Keratinocyte (primary cell): ENCODE measurements around the gene SYNM. TPM values are rescaled to one million over a fixed set of nuclear protein-coding genes. Genes with fewer than 3 reads are reported as not detected.

Experiments
- DNase-seq: peaks from one replicate; pipeline ENCODE4 v3.0.0-alpha.2; 2011; ENCODE audit warnings: low read depth, missing footprints, low spot score
- FAIRE-seq: peaks from 2 replicates; lab custom pipeline; 2011; peaks lifted over from hg19 to GRCh38; lab: Jason Lieb, UNC
- H2AFZ ChIP-seq: 2 replicates; pipeline ENCODE4 v1.6.0; 2012; ENCODE audit warnings: low read length, control low read depth, inconsistent platforms; ENCODE audit not compliant: control insufficient read depth
- H3K27ac ChIP-seq: 2 replicates; pipeline ENCODE4 v1.5.1; 2011; ENCODE audit warnings: low read length; ENCODE audit not compliant: control insufficient read depth, insufficient read depth
- H3K27me3 ChIP-seq: 3 replicates; pipeline ENCODE4 v1.6.0; 2011; ENCODE audit warnings: low read length; ENCODE audit not compliant: control insufficient read depth, insufficient read depth; ENCODE audit errors: extremely low read depth
- H3K36me3 ChIP-seq, 2 experiments: 2 replicates in 1 of 2; 3 replicates in 1 of 2; pipeline ENCODE4 v1.5.1; 2011; ENCODE audit warnings: low read length in 2 of 2, mild to moderate bottlenecking in 1 of 2; ENCODE audit not compliant: control insufficient read depth in 2 of 2, insufficient read depth in 2 of 2; ENCODE audit errors: extremely low read depth in 1 of 2
- H3K4me1 ChIP-seq: 3 replicates; pipeline ENCODE4 v1.5.1; 2011; ENCODE audit warnings: low read length; ENCODE audit not compliant: control insufficient read depth, insufficient read depth; ENCODE audit errors: extremely low read depth
- H3K4me2 ChIP-seq: 3 replicates; pipeline ENCODE4 v1.6.0; 2011; ENCODE audit warnings: low read depth, low read length; ENCODE audit not compliant: control insufficient read depth, insufficient read depth; ENCODE audit errors: extremely low read depth
- H3K4me3 ChIP-seq, 3 experiments: fragments of 200-600 bp in 1 of 3; sonication (generic) in 1 of 3; 2 replicates in 2 of 3; 3 replicates in 1 of 3; pipeline ENCODE4 v1.5.1; 2011 to 2016; ENCODE audit warnings: low read length in 3 of 3, mild to moderate bottlenecking in 3 of 3, control low read depth in 2 of 3, inconsistent platforms in 1 of 3, low read depth in 1 of 3, mixed read lengths in 1 of 3, mixed run types in 1 of 3, moderate library complexity in 1 of 3; ENCODE audit not compliant: control insufficient read depth in 2 of 3, insufficient read depth in 2 of 3; ENCODE audit errors: extremely low read depth in 1 of 3
- H3K79me2 ChIP-seq: 2 replicates; pipeline ENCODE4 v1.6.0; 2012; ENCODE audit warnings: low read length; ENCODE audit not compliant: control insufficient read depth, insufficient read depth
- H3K9ac ChIP-seq: 3 replicates; pipeline ENCODE4 v1.6.0; 2011; ENCODE audit warnings: low read length; ENCODE audit not compliant: control insufficient read depth, insufficient read depth; ENCODE audit errors: extremely low read depth
- H3K9me1 ChIP-seq: 3 replicates; pipeline ENCODE4 v1.6.0; 2011; ENCODE audit warnings: low read length; ENCODE audit not compliant: control insufficient read depth, insufficient read depth; ENCODE audit errors: extremely low read depth
- H3K9me3 ChIP-seq: 2 replicates; pipeline ENCODE4 v1.5.1; 2012; ENCODE audit warnings: low read depth, low read length; ENCODE audit not compliant: control insufficient read depth
- H4K20me1 ChIP-seq: 3 replicates; pipeline ENCODE4 v1.6.0; 2011; ENCODE audit warnings: low read length; ENCODE audit not compliant: control insufficient read depth, insufficient read depth; ENCODE audit errors: extremely low read depth
- EZH2 ChIP-seq: IDR thresholded peaks from one replicate; pipeline ENCODE4 v1.6.1; 2012; ENCODE audit warnings: inconsistent platforms, mild to moderate bottlenecking, low read length, moderate library complexity
- dilution Hi-C: fragments of 300-500 bp; cut with MboI; formaldehyde crosslinking; loops from one replicate; pipeline ENCODE4 v1.7.0; 2020; ENCODE audit warnings: low sequenced_read_pairs; ENCODE audit not compliant: extremely low pct_ligation_motif_present
- polyA plus RNA-seq, 5 experiments: library from polyadenylated mRNA; depleted of rRNA in 3 of 5; stranded (reverse) in 3 of 5; stranded (forward) in 1 of 5; unstranded in 1 of 5; fragments of >200 nt; gene quantifications; 1 replicate in 1 of 5; 2 replicates in 3 of 5; 3 replicates in 1 of 5; pipeline versions ENCODE4 v1.2.1 to v1.2.3, GENCODE V29; 2011 to 2012; ENCODE audit warnings: missing spikeins in 2 of 5, low read depth in 1 of 5, low replicate concordance in 1 of 5
- TF ChIP-seq, protein P1 (sequence below), 3 experiments: IDR thresholded peaks in 1 of 3; conservative IDR thresholded peaks in 1 of 3; optimal IDR thresholded peaks in 1 of 3; 2 replicates in 2 of 3; 3 replicates in 1 of 3; pipeline versions ENCODE3 to v1.5.1; 2011; ENCODE audit warnings: low read length in 3 of 3, mild to moderate bottlenecking in 3 of 3, moderate library complexity in 2 of 3, control low read depth in 1 of 3, inconsistent platforms in 1 of 3; ENCODE audit not compliant: insufficient read depth in 2 of 3; ENCODE audit errors: extremely low read depth in 1 of 3

Gene SYNM
- polyA plus RNA-seq, 1 donor (not counting 4 experiments of a cell fraction or from before 2014, with no cell fraction given), result 0.09 TPM

DNA sequence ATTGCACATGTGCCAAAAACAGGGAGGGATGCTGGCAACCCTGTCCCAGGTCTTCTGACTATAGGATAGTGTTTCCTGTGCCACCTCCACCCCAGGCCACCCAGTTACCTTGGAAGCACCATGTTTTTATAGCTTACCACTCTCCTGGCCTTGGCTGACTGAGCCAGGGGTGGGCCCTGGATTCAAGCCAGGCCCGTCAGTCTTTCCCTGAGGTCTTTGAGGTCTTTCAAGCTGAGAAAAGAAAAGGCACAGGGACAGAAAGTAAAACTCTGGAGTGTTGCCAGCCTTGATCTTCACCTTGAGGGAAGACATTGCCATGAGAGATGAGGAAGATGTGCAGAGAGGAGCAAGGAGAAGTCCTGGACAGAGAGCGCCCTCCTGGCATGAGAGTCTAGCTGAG lies 46.3 kb downstream of the SYNM start:
- no peaks in the 10 kb centered on the region for H3K9me1 ChIP-seq
- dilution Hi-C loops, result no loop called here
- no peaks in the 10 kb centered on the region for H3K4me1 ChIP-seq
- H3K36me3 ChIP-seq, result peaks cover 3 to 5% of the 10 kb centered on the region in 2 experiments
- no peak overlapping the region for H3K9ac ChIP-seq
- no peak overlapping the region for H2AFZ ChIP-seq
- no peaks in the 10 kb centered on the region for H3K9me3 ChIP-seq
- no peak for DNase-seq
- H3K4me3 ChIP-seq, result no peak overlapping the region
- H4K20me1 ChIP-seq, result no peaks in the 10 kb centered on the region
- H3K4me2 ChIP-seq, result no peak overlapping the region
- no peaks in the 10 kb centered on the region for H3K27me3 ChIP-seq
- no peak overlapping the region for H3K27ac ChIP-seq
- FAIRE-seq, result no peak
- no peaks in the 10 kb centered on the region for H3K79me2 ChIP-seq
- TF ChIP-seq, protein P1, sequence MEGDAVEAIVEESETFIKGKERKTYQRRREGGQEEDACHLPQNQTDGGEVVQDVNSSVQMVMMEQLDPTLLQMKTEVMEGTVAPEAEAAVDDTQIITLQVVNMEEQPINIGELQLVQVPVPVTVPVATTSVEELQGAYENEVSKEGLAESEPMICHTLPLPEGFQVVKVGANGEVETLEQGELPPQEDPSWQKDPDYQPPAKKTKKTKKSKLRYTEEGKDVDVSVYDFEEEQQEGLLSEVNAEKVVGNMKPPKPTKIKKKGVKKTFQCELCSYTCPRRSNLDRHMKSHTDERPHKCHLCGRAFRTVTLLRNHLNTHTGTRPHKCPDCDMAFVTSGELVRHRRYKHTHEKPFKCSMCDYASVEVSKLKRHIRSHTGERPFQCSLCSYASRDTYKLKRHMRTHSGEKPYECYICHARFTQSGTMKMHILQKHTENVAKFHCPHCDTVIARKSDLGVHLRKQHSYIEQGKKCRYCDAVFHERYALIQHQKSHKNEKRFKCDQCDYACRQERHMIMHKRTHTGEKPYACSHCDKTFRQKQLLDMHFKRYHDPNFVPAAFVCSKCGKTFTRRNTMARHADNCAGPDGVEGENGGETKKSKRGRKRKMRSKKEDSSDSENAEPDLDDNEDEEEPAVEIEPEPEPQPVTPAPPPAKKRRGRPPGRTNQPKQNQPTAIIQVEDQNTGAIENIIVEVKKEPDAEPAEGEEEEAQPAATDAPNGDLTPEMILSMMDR (optimal IDR thresholded peaks at IDR 0.05 in 1 of 3, IDR thresholded peaks at IDR 0.05 in 1 of 3, conservative IDR thresholded peaks at IDR 0.05 in 1 of 3; ENCODE audit: extremely low read depth in 1 of 3, insufficient read depth in 2 of 3, low read length in 3 of 3), result no peak
- no peak for TF ChIP-seq EZH2

DNA sequence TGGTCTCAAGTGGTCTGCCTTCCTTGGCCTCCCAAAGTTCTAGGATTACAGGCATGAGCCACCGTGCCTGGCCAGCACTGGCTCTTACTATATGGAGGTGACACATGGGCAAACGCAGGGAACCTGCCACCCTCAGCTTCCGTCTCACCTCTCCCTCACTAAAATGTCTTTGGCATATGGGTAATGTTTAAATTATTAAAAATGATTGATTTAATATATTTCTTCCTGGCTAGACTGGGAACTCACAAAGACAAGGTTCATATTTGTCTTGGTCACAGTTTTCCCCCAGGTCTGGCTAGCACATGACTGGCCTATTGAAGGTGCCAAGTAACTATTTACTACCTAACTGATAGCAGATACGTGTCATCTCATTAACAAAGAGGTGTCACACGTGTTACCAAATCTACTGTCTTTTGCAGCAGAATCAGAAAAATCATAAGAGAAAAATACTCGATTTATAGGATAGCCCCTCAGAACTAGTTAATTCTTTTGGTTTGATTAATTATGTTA lies 48.2 kb downstream of the SYNM start:
- no peak overlapping the region for H3K4me3 ChIP-seq
- no peaks in the 10 kb centered on the region for H3K9me3 ChIP-seq
- no peaks in the 10 kb centered on the region for H3K27me3 ChIP-seq
- no peak overlapping the region for H2AFZ ChIP-seq
- no peak for FAIRE-seq
- no peaks in the 10 kb centered on the region for H3K9me1 ChIP-seq
- H3K36me3 ChIP-seq, result peaks cover 3 to 5% of the 10 kb centered on the region in 2 experiments
- no peak overlapping the region for H3K4me2 ChIP-seq
- H4K20me1 ChIP-seq, result no peaks in the 10 kb centered on the region
- no peak overlapping the region for H3K9ac ChIP-seq
- no peak for DNase-seq
- no peak overlapping the region for H3K27ac ChIP-seq
- TF ChIP-seq EZH2, result no peak
- TF ChIP-seq, protein P1 (optimal IDR thresholded peaks at IDR 0.05 in 1 of 3, IDR thresholded peaks at IDR 0.05 in 1 of 3, conservative IDR thresholded peaks at IDR 0.05 in 1 of 3; ENCODE audit: extremely low read depth in 1 of 3, insufficient read depth in 2 of 3, low read length in 3 of 3), result no peak
- dilution Hi-C loops, result no loop called here
- H3K79me2 ChIP-seq, result no peaks in the 10 kb centered on the region
- H3K4me1 ChIP-seq, result no peaks in the 10 kb centered on the region
